WTC11 (cell line): ENCODE results near the gene TGFBI. TPM values are rescaled to one million over a fixed set of nuclear protein-coding genes. Genes with fewer than 3 reads are reported as not detected.

ENCODE experiments used
- ATAC-seq: fragments of 200-7000 bp; cut with Tn5 transposase; 2 replicates; pipeline ENCODE4 v1.10.0; 2021; ENCODE audit warnings: mild to moderate bottlenecking, moderate library complexity
- CTCF ChIA-PET: fragments of 300-600 bp; sonication (Branson Sonifier 250); formaldehyde crosslinking; loops from one replicate; lab custom pipeline; 2021; ENCODE audit warnings: antibody characterized with exemption; lab: Charles Lee
- POLR2A ChIA-PET: fragments of 350-600 bp; sonication (Branson Sonifier 250); formaldehyde crosslinking; loops from one replicate; lab custom pipeline; 2021; ENCODE audit warnings: antibody characterized with exemption; lab: Charles Lee
- DNase-seq: peaks from one replicate; pipeline ENCODE4 v3.0.0; 2021; ENCODE audit warnings: low spot score
- H3K27ac Mint-ChIP-seq: 2 replicates; pipeline ENCODE4 v1.8.0; 2021; ENCODE audit warnings: mixed read lengths
- H3K27me3 Mint-ChIP-seq: 2 replicates; pipeline ENCODE4 v1.8.0; 2021; ENCODE audit warnings: low read depth, mild to moderate bottlenecking, moderate library complexity, mixed read lengths
- H3K36me3 Mint-ChIP-seq: 2 replicates; pipeline ENCODE4 v1.8.0; 2021; ENCODE audit warnings: mixed read lengths
- H3K4me1 Mint-ChIP-seq: 2 replicates; pipeline ENCODE4 v1.8.0; 2022; ENCODE audit warnings: mixed read lengths
- H3K4me3 Mint-ChIP-seq: 2 replicates; pipeline ENCODE4 v1.8.0; 2021; ENCODE audit warnings: mild to moderate bottlenecking, moderate library complexity, mixed read lengths
- H3K9me3 Mint-ChIP-seq: 2 replicates; pipeline ENCODE4 v1.8.0; 2021; ENCODE audit warnings: mixed read lengths
- CTCF ChIP-seq: fragments of 200-600 bp; IDR thresholded peaks from 2 replicates; pipeline ENCODE4 v1.8.0; 2022; ENCODE audit warnings: antibody characterized with exemption
- FOXJ3 ChIP-seq: sonication (generic); formaldehyde crosslinking; IDR thresholded peaks from 2 replicates; pipeline ENCODE4 v1.9.0; 2021; ENCODE audit warnings: missing genetic modification reagents, mild to moderate bottlenecking, borderline replicate concordance
- GABPB1 ChIP-seq: sonication (generic); formaldehyde crosslinking; IDR thresholded peaks from 2 replicates; pipeline ENCODE4 v1.8.1; 2023; ENCODE audit warnings: mild to moderate bottlenecking, missing genetic modification reagents
- GRHL2 ChIP-seq: fragments of 250-450 bp; sonication (Bioruptor Pico); IDR thresholded peaks from 2 replicates; pipeline ENCODE4 v1.8.0; 2022; ENCODE audit warnings: mild to moderate bottlenecking, moderate library complexity; ENCODE audit not compliant: insufficient replicate concordance, severe bottlenecking
- GTF2I ChIP-seq: fragments of 250-450 bp; sonication (Bioruptor Pico); conservative IDR thresholded peaks from 2 replicates; pipeline ENCODE4 v1.4.0; 2021; ENCODE audit warnings: mild to moderate bottlenecking
- HMGA2 ChIP-seq: fragments of 250-450 bp; sonication (Bioruptor Pico); IDR thresholded peaks from 2 replicates; pipeline ENCODE4 v1.4.0; 2021; ENCODE audit warnings: mild to moderate bottlenecking, moderate library complexity
- MXD4 ChIP-seq: fragments of 250-450 bp; sonication (Bioruptor Pico); IDR thresholded peaks from 2 replicates; pipeline ENCODE4 v1.8.0; 2021; ENCODE audit warnings: mild to moderate bottlenecking, moderate library complexity, borderline replicate concordance
- SOX15 ChIP-seq: fragments of 250-450 bp; sonication (Bioruptor Pico); IDR thresholded peaks from 2 replicates; pipeline ENCODE4 v1.9.0; 2021; ENCODE audit warnings: mild to moderate bottlenecking
- TCF7 ChIP-seq: sonication (generic); formaldehyde crosslinking; IDR thresholded peaks from 2 replicates; pipeline ENCODE4 v1.8.0; 2022; ENCODE audit warnings: mild to moderate bottlenecking, low read depth, missing genetic modification reagents, moderate library complexity
- ZNF121 ChIP-seq: sonication (generic); formaldehyde crosslinking; IDR thresholded peaks from 2 replicates; pipeline ENCODE4 v1.8.0; 2023; ENCODE audit warnings: missing genetic modification reagents
- ZNF138 ChIP-seq: sonication (generic); formaldehyde crosslinking; conservative IDR thresholded peaks from 2 replicates; pipeline ENCODE4 v1.8.1; 2022; ENCODE audit warnings: mild to moderate bottlenecking, moderate library complexity, missing genetic modification reagents
- ZNF263 ChIP-seq: sonication (generic); formaldehyde crosslinking; IDR thresholded peaks from 2 replicates; pipeline ENCODE4 v1.8.1; 2022; ENCODE audit warnings: low read depth, mild to moderate bottlenecking, moderate library complexity, missing genetic modification reagents
- ZNF396 ChIP-seq: fragments of 250-450 bp; sonication (Bioruptor Pico); IDR thresholded peaks from 2 replicates; pipeline ENCODE4 v1.8.0; 2021; ENCODE audit warnings: mild to moderate bottlenecking, moderate library complexity, borderline replicate concordance
- ZNF671 ChIP-seq: fragments of 250-450 bp; sonication (Bioruptor Pico); IDR thresholded peaks from 2 replicates; pipeline ENCODE4 v1.8.0; 2021; ENCODE audit warnings: mild to moderate bottlenecking
- ZSCAN18 ChIP-seq: fragments of 250-450 bp; sonication (Bioruptor Pico); IDR thresholded peaks from 2 replicates; pipeline ENCODE4 v2.1.2; 2022; ENCODE audit warnings: mild to moderate bottlenecking, moderate library complexity
- total RNA-seq: library from RNA; stranded (reverse); gene quantifications from 3 replicates; pipeline ENCODE4 v1.2.3, GENCODE V29; 2021
- TF ChIP-seq, protein P1 (sequence below): sonication (generic); formaldehyde crosslinking; IDR thresholded peaks from 2 replicates; pipeline ENCODE4 v1.8.1; 2022; ENCODE audit warnings: low read depth, mild to moderate bottlenecking, moderate library complexity, missing genetic modification reagents, borderline replicate concordance
- TF ChIP-seq, protein P2 (sequence below): sonication (generic); formaldehyde crosslinking; IDR thresholded peaks from 2 replicates; pipeline ENCODE4 v1.8.0; 2023; ENCODE audit warnings: missing genetic modification reagents, mild to moderate bottlenecking, borderline replicate concordance

Gene TGFBI
- total RNA-seq, 1 experiment from 2014 or later, result 7.2 TPM

DNA sequence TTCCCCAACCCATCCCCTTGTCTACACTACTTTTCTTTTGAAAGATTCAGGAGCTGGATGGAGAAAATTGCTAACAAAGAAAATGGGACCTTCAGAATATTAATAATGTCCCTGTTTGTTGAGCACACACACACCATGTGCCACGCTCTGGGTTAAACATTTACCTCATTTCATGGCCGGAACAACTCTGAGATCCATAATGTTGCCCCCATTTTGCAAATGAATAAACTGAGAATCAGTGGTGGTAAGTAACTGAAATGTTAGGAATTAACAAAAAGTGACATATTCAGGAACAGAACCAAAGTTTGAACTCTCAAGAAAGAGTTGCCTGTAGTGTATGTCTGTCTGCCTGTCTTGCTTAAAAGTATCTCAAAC is 52.4 kb downstream of the TGFBI start:
- Mint-ChIP-seq H3K4me3 (peak overlapping the region; percentile 85), H3K36me3 (no peaks in the 10 kb centered on the region), H3K27me3 (peaks cover 27% of the 10 kb centered on the region), H3K9me3 (no peaks in the 10 kb centered on the region), H3K4me1 (no peaks in the 10 kb centered on the region; the same call in 1 of the 2 replicates), H3K27ac (no peak overlapping the region)
- CTCF ChIA-PET, result interaction anchor here (1.3 to 3.2 kb wide), 9 partner anchors 17 to 619 kb away, joined by 4 to 13 read pairs (median 6); partner anchors contain the start of gene TGFBI
- POLR2A ChIA-PET, result interaction anchor here (1.6 kb wide), 1 partner anchor 52 kb away, joined by 4 read pairs; the partner anchor contains the start of gene SMAD5
- no peak for DNase-seq
- TF ChIP-seq ZNF263 (no peak), GTF2I (no peak), ZNF138 (CRISPR knock-in tag) (no peak), ZSCAN18 (CRISPR knock-in tag) (no peak), ZNF671 (CRISPR knock-in tag) (no peak)
- no peak for ATAC-seq

DNA sequence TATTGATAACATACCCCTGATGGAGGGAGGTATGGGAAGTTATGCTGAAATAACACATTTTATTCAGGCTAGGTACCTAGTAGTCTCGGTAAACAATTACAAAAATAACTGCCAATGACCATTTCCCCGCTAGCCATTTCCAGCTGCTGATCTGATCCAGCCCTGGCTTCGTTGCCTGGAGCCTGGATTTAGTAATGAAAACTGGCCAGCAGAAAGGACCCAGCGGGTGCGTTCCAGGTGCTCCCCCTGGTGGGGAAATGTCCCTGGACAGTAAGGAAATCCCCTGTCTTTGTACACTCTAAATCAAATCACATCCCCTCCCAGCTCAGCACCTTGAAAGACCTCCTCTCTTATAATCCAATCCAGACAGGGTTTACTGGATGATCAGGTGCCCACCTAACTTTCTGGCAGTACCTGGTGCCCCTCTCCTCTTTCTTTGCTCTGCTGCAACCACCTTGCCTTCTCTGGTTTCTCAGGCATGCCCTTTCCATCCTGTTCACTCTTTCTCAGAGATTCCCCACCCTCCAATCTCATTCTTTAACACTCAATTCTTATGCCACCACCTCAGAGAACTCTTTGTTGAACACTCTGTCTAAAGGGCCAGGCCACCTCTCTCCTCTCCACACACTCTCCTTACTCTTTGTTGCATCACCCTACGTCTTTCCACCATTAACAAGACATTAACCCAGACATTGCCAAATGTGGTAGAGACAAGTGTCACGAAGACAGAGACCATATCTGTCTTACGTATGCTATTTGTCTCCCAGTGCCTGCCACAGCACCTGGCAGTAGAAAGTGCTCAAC is 53.8 kb downstream of the TGFBI start:
- Mint-ChIP-seq H3K4me1 (no peaks in the 10 kb centered on the region; the same call in 1 of the 2 replicates), H3K4me3 (no peak overlapping the region), H3K36me3 (no peaks in the 10 kb centered on the region), H3K27me3 (peaks cover 23% of the 10 kb centered on the region), H3K9me3 (no peaks in the 10 kb centered on the region), H3K27ac (no peak overlapping the region)
- POLR2A ChIA-PET, result no interaction called here
- ATAC-seq (peak; percentile 33), DNase-seq (peak; percentile 85)
- CTCF ChIA-PET, result interaction anchor here (0.7 to 3.2 kb wide), 23 partner anchors 11 to 522 kb away, joined by 3 to 13 read pairs (median 4); partner anchors contain the start of genes SMAD5, SMIM32 and TGFBI
- TF ChIP-seq GABPB1 (CRISPR knock-in tag), result peak; percentile 36; the same call in 1 of the 2 replicates
- TF ChIP-seq CTCF, result peak; percentile 64; the same call in 1 of the 2 replicates
- TF ChIP-seq TCF7 (CRISPR knock-in tag), result no peak
- TF ChIP-seq GRHL2 (CRISPR knock-in tag), result no peak
- peak; percentile 80; the same call in 1 of the 2 replicates for TF ChIP-seq ZNF121 (CRISPR knock-in tag)

DNA sequence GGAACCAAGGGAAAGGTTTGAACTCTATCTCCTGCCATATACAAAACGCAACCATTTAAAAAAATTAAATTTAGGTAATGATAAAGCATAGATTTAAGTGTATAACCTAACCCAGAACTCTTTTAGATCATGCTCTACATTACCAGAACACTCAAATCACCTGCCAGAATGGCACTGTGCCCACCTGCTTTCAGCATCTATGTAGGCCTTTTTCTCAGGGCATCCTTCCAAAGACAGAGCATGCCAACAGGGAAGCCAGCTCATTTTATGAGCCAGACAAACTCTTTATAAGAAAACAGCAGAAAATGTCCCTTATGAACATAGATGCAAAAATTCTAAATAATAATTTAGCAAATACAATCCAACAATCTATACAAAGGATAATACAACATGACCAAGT is 55.9 kb downstream of the TGFBI start:
- no peaks in the 10 kb centered on the region for H3K36me3 Mint-ChIP-seq
- no peak for TF ChIP-seq HMGA2 (CRISPR knock-in tag)
- TF ChIP-seq, all 79 proteins: peak for 0
- Mint-ChIP-seq H3K4me1 (no peaks in the 10 kb centered on the region; the same call in 1 of the 2 replicates), H3K9me3 (no peaks in the 10 kb centered on the region), H3K27me3 (peaks cover 6% of the 10 kb centered on the region), H3K27ac (no peak overlapping the region), H3K4me3 (no peak overlapping the region)
- CTCF ChIA-PET, result interaction anchor here (0.7 to 1.7 kb wide), 2 partner anchors 87 to 108 kb away, joined by 3 to 4 read pairs; no protein-coding TSS in a partner anchor
- ATAC-seq (no peak), DNase-seq (no peak)
- POLR2A ChIA-PET, result no interaction called here

DNA sequence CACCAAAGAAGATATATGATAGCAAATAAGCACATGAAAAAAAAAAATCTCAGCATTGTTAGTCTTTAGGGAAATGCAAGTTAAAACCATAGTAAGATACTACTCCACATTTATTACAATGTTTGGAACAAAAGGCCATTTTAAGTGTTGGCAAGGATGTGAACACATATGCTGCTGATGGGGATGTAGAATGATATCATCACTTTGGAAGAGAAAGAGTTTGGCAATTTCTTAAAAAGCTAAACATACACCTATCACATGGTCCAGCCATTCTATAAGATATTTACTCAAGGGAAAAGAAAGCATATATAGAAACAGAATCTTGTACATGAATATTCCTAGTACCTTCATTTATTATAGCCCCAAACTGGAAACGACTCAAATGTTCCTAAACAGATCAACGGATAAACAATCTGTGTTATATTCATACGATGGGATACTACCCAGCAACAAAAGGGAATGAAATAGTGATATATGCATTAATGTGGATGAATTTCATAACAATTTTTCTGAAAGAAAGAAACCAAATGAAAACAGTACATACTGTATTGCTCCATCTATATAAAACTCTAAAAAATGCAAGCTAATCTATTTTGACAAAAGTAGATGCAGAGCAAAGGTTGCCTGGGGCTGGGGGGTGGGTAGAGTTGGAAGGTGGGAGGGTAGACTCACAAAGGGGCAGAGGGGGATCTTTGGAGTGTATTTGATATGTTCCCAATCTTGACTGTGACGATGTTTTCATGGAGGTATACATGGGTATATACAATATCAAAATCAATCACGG is 58.2 kb downstream of the TGFBI start:
- Mint-ChIP-seq H3K4me3 (no peak overlapping the region), H3K36me3 (no peaks in the 10 kb centered on the region), H3K27me3 (no peaks in the 10 kb centered on the region; the same call in 1 of the 2 replicates), H3K27ac (no peak overlapping the region), H3K9me3 (no peaks in the 10 kb centered on the region), H3K4me1 (no peaks in the 10 kb centered on the region; the same call in 1 of the 2 replicates)
- ATAC-seq (no peak), DNase-seq (no peak)
- ChIA-PET CTCF (interaction anchor here (0.6 kb wide), 1 partner anchor 46 kb away, joined by 3 read pairs; no protein-coding TSS in a partner anchor), POLR2A (no interaction called here)
- TF ChIP-seq, protein P1, sequence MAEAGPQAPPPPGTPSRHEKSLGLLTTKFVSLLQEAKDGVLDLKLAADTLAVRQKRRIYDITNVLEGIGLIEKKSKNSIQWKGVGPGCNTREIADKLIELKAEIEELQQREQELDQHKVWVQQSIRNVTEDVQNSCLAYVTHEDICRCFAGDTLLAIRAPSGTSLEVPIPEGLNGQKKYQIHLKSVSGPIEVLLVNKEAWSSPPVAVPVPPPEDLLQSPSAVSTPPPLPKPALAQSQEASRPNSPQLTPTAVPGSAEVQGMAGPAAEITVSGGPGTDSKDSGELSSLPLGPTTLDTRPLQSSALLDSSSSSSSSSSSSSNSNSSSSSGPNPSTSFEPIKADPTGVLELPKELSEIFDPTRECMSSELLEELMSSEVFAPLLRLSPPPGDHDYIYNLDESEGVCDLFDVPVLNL (CRISPR knock-in tag), result no peak
- TF ChIP-seq SOX15 (CRISPR knock-in tag) (no peak), FOXJ3 (CRISPR knock-in tag) (no peak), MXD4 (CRISPR knock-in tag) (no peak), ZNF396 (no peak), HMGA2 (CRISPR knock-in tag) (no peak)
- TF ChIP-seq, protein P2, sequence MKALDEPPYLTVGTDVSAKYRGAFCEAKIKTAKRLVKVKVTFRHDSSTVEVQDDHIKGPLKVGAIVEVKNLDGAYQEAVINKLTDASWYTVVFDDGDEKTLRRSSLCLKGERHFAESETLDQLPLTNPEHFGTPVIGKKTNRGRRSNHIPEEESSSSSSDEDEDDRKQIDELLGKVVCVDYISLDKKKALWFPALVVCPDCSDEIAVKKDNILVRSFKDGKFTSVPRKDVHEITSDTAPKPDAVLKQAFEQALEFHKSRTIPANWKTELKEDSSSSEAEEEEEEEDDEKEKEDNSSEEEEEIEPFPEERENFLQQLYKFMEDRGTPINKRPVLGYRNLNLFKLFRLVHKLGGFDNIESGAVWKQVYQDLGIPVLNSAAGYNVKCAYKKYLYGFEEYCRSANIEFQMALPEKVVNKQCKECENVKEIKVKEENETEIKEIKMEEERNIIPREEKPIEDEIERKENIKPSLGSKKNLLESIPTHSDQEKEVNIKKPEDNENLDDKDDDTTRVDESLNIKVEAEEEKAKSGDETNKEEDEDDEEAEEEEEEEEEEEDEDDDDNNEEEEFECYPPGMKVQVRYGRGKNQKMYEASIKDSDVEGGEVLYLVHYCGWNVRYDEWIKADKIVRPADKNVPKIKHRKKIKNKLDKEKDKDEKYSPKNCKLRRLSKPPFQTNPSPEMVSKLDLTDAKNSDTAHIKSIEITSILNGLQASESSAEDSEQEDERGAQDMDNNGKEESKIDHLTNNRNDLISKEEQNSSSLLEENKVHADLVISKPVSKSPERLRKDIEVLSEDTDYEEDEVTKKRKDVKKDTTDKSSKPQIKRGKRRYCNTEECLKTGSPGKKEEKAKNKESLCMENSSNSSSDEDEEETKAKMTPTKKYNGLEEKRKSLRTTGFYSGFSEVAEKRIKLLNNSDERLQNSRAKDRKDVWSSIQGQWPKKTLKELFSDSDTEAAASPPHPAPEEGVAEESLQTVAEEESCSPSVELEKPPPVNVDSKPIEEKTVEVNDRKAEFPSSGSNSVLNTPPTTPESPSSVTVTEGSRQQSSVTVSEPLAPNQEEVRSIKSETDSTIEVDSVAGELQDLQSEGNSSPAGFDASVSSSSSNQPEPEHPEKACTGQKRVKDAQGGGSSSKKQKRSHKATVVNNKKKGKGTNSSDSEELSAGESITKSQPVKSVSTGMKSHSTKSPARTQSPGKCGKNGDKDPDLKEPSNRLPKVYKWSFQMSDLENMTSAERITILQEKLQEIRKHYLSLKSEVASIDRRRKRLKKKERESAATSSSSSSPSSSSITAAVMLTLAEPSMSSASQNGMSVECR (CRISPR knock-in tag), result no peak
